ENCODE data around the gene KIF17.

KIF17 gene

DNA sequence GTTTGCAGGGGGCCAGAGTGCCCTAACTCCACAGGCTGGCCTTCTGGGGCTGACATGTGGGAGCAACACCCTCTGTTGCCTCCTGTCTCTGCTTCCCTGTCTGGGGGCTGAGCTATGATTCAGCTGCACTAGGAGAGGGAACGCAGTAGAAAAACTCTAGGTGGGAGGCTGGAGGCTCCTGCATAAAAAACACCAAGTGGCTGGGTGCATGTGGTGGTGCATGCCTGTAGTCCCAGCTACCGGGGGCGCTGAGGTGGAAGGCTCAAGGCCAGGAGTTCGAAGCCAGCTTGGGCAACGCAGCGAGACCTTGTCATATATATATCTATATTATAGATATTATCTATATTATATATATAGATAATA is 5.6 kb downstream of the KIF17 start:
- in situ Hi-C loops (cut with MboI; ENCODE audit: low sequenced_read_pairs): no loop called here

DNA sequence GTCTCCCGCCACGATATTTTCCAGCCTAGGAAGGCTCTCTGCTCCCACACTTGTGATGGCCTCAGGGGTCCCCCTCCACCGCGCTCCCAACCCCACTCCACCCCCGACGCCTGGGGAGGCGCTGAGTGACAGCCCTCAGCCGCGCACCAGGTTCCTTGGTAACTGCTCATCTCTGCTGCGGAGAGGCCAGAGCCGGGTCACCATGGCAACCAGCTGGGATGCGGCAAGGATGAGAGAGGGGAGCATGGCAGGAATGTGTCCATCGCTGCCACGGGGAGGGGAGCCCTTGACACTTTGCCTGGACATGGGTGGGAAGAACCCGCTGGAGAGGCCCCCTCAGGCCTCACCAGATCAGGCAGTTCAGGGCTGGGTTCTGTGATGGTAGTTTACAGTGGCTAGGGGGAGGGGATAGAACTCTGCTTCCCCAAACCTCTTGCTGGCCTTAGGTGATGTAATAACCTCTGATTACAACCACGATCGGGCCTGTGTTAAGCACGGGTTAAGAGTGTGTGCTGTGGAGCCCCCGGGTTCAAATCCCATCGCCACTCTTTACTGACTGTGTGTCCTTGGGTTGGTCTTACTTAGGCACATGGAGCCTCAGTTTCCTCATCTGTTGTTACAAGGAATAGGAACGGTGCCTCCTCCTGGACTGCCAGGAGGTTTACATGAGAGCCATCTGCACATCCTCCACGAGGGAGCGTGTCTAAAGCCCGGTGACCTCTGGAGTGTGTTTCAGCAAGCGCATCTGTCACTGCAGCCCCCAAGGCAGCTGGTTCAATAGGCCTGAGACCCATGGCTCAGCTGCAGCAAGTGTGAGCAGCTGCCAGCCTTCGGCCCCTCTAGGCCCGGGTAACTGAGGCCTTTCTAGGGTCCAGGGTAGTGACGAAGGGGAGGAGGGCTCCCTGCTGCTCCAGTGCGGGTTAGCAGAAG is 6.3 kb downstream of the KIF17 start:
- in situ Hi-C loops (cut with MboI; ENCODE audit: low sequenced_read_pairs): no loop called here

GRCh38 chr1:20710469-20711284 is 7.1 kb downstream of the KIF17 start:
- in situ Hi-C loops (cut with MboI; ENCODE audit: low sequenced_read_pairs): no loop called here

- in situ Hi-C loops (cut with MboI; ENCODE audit: low sequenced_read_pairs): no loop called here
Observed at GRCh38 chr1:20709868-20710267, 7.9 kb downstream of the KIF17 start.

DNA sequence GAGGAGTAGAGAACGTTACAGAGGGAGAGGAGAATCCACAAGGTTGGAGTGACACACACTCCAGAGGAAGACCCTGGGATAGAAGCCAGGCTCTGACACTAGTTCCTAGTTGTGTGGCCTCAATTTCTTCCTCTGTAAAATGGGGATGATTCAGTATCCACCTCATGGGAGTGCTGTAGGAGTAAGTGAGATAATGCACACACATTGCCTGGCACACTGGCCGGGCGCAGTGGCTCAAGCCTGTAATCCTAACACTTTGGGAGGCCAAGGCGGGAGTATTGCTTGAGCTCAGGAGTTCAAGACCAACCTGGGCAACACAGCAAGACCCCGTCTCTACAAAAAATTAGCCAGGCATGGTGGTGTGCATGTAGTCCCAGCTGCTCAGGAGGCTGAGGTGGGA is 8.9 kb downstream of the KIF17 start:
- in situ Hi-C loops (cut with MboI; ENCODE audit: low sequenced_read_pairs): no loop called here

DNA sequence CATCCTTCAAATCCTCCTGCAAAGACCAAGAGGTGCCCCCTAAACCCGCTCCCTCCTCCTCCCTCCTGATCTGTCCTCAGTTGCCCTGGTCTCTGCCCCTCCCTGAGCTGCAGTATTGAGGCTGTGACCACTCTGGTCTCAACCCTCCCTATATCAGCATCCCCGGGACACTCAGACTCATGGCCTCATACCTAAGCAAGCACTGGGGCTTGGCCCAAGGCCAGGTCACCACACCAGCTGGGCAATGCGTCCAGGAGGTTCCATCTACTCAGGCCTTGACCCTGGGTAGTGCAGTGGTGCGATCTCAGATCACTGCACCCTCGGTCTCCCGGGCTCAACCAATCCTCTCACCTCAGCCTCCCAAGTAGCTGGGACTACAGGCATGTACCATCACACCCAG is 9.8 kb downstream of the KIF17 start:
- in situ Hi-C loops (cut with MboI; ENCODE audit: low sequenced_read_pairs): no loop called here

GRCh38 chr1:20706841-20707240 is 11.0 kb downstream of the KIF17 start:
- in situ Hi-C loops (cut with MboI; ENCODE audit: low sequenced_read_pairs): no loop called here

- in situ Hi-C loops (cut with MboI; ENCODE audit: low sequenced_read_pairs): no loop called here
Observed at GRCh38 chr1:20705203-20705755, 12.5 kb downstream of the KIF17 start.

- in situ Hi-C loops (cut with MboI; ENCODE audit: low sequenced_read_pairs): no loop called here
Observed at GRCh38 chr1:20704390-20705202, 13.2 kb downstream of the KIF17 start.

DNA sequence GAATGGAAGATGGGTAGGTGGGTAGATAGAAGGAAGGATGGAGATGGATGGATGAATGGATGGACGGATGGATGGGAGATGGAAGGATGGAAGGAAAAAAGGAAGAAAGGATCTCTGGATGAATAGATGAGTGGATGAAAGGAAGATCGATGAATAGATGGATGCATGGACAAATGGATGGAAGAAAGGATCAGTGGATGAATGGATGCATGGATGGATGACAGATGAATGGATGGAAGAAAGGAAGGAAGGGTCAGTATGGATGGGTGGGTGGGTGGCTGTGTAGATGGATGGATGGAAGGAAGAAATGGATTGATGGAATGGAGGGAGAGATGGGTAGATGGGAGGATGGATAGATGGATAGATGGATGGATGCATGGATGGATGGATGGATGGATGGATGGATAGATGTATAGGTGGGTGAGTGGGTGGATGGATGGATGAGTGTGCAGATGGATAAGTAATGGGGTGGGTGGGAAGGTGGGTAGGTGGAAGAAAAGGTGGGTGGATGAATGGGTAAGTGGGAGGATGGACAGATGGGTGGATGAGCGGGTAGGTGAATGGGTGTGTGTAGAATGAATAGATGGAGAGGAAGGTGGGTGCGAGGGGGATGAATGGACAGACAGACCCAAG is 14.6 kb downstream of the KIF17 start:
- in situ Hi-C loops (cut with MboI; ENCODE audit: low sequenced_read_pairs): no loop called here

DNA sequence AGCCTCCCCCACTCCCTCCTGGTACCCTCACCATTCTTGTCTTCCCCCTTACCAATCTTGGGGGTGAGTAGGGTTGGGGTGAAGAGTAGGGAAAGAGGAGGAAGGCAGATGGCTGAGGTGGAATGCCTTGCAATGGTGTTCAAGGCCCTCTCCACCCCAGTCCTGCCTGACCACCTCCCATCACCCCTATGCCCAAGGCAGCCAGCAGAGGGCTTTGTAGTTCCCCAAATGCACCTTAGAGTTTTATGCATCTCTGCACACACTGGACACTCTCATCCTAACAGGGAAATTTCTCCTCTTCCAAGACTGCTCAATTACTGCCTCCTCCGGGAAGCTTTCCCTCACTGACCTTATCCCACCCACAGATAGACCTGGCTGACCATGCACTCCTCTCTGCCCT is 15.4 kb downstream of the KIF17 start:
- in situ Hi-C loops (cut with MboI; ENCODE audit: low sequenced_read_pairs): no loop called here

GRCh38 chr1:20701847-20702246 is 16.0 kb downstream of the KIF17 start:
- in situ Hi-C loops (cut with MboI; ENCODE audit: low sequenced_read_pairs): no loop called here

- in situ Hi-C loops (cut with MboI; ENCODE audit: low sequenced_read_pairs): no loop called here
Observed at GRCh38 chr1:20701446-20701845, 16.4 kb downstream of the KIF17 start.

GRCh38 chr1:20700636-20701215 is 17.1 kb downstream of the KIF17 start:
- in situ Hi-C loops (cut with MboI; ENCODE audit: low sequenced_read_pairs): no loop called here

GRCh38 chr1:20699558-20699957 is 18.2 kb downstream of the KIF17 start:
- in situ Hi-C loops (cut with MboI; ENCODE audit: low sequenced_read_pairs): loop anchor here (10.0 kb wide), 1 partner anchor 505 kb away; no protein-coding TSS in a partner anchor

- in situ Hi-C loops (cut with MboI; ENCODE audit: low sequenced_read_pairs): loop anchor here (10.0 kb wide), 1 partner anchor 506 kb away; no protein-coding TSS in a partner anchor
Observed at GRCh38 chr1:20698195-20698910, 19.5 kb downstream of the KIF17 start.

DNA sequence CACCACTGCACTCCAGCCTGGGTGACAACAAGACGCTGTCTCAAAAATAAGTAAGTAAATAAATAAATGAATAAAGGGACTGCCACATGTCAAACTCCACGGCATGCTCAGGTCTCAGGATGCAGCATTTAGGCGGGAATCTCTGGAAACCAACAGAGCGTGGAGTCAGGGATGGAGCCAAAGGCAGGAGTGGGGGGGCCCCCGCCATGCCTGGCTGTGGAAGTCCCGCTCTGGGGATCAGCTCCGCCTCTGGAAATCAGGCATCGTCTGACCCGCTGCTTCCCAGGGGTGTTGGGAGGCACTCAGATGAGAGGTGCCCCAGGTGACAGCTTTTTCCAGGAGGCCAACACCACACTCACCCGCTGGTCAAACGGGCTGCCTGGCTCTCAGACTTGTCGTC is 20.2 kb downstream of the KIF17 start:
- in situ Hi-C loops (cut with MboI; ENCODE audit: low sequenced_read_pairs): loop anchor here (10.0 kb wide), 1 partner anchor 507 kb away; no protein-coding TSS in a partner anchor

GRCh38 chr1:20696397-20697333 is 21.1 kb downstream of the KIF17 start:
- in situ Hi-C loops (cut with MboI; ENCODE audit: low sequenced_read_pairs): loop anchor here (10.0 kb wide), 1 partner anchor 508 kb away; no protein-coding TSS in a partner anchor
